HUDEP-2 (cell line): Measurements from ENCODE around the gene ITGB1.
A peak's percentile ranks its signal among the peaks of the same experiment; 100 is the strongest.
"Not testable (repeated sequence)": the region's sequence is repeated elsewhere in the genome, so short reads cannot be mapped to it uniquely, and the experiment has no call there.

Experiments
- DNase-seq, 76 experiments: peaks; one replicate each; lab custom pipeline; 2025; ENCODE audit not compliant: unreplicated experiment in 76 of 76; lab: John Stamatoyannopoulos, UW

Gene ITGB1

DNA sequence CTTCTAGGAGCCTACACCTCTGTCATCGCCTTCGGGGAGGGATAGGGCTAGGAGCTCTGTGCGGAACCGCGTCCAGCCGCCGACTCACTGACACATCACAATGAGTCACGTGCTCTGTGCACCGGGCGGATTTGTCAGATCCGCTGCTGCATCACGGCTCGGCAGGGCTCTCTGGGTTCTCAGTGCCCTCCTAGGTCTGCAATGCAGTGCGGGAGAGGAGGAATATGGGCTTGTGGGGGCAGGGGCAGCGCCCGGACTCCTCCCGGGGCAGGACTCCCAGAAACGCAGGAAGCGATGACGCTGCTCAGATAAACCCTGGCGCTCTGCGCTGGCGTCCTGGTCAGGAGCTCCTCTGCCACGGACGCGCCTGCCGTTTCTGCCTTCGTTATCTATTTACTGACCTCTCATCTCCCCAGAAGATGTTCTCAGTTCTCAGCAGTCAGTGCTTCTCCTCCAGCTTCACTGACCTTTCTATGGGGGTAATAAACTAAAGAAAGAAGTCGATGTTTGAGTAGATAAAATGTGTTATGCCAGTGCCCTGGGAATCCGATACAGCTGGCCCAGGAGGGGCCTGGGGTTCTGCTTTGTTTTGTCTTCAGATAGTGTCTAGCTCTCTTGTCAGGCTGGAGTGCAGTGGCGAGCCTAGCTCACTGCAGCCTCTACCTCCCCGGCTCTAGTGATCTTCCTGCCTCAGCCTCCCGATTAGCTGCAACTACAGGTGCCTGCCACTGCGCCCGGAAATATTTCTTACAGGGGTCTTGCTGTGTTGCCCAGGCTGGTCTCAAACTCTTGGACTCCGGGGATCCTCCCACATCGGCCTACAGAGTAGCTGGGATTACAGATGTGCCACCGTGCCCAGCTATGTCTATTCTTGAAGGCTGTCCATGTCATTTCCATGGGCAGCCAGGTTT is 22.8 kb upstream of the ITGB1 start:
- peak in 75 of 76 experiments; percentile 32 to 92 (median 84) for DNase-seq

DNA sequence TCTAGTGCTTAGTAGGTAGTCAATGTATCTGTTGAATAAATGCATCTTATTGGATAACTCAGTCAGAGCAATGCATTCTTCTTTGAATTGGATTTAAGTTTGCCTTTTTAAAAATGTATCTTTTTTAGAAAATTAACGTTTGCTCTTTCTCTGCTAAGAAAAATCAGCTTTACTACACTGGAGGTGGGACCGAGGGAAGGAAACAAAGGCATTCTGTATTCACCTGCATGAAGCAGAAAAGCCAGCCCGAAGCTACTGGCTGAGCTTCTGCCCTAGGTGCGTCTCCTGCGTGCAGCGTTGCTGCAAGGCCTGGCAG is 22.2 kb upstream of the ITGB1 start:
- no peak for DNase-seq

DNA sequence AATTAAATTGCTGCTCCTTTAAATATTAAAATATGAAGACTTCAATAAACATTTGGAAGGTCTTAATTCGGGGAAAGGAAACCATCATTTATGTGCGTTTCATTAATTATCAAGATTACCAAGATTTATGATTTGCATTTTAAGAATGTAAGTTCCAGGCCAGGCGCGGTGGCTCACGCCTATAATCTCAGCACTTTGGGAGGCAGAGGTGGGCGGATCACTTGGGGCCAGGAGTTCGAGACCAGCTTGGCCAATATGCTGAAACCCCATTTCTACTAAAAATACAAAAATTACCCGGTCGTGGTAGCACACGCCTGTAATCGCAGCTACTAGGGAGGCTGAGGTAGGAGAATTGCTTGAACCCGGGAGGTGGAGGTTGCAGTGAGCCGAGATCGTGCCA is 21.7 kb upstream of the ITGB1 start:
- DNase-seq = not testable (repeated sequence)

GRCh38 chr10:32979041-32979440 is 21.0 kb upstream of the ITGB1 start:
- DNase-seq = no peak

DNA sequence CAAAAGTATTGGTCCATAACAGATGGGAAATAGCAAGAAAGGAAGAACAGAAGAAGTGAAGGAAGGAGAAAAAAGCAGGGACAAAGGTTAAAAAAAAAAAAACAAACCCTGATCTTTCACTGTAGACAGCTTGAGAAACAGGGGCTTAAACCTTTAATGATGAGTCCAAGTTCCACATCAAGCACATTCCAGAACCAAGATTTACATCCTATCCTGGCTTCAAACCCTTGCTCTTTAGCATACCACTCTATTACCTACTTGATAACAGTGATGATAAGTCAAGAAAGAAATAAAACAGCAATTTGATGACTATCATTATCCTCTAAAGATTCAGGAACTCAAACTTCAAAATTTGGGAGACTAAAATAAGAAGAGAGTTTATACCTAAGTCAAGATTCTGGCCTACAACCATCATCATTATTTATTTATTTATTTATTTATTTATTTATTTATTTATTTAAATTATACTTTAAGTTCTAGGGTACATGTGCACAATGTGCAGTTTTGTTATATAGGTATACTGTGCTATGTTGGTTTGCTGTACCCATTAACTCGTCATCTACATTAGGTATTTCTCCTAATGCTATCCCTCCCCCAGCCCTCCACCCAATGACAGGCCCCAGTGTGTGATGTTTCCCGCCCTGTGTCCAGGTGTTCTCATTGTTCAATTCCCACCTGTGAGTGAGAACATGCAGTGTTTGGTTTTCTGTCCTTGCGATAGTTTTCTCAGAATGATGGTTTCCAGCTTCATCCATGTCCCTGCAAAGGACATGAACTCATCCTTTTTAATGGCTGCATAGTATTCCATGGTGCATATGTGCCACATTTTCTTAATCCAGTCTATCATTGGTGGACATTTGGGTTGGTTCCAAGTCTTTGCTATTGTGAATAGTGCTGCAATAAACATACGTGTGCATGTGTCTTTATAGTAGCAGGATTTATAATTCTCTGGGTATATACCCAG is 20.1 kb upstream of the ITGB1 start:
- DNase-seq = not testable (repeated sequence)

- DNase-seq = no peak
Observed at GRCh38 chr10:32976338-32976737, 18.3 kb upstream of the ITGB1 start.

DNA sequence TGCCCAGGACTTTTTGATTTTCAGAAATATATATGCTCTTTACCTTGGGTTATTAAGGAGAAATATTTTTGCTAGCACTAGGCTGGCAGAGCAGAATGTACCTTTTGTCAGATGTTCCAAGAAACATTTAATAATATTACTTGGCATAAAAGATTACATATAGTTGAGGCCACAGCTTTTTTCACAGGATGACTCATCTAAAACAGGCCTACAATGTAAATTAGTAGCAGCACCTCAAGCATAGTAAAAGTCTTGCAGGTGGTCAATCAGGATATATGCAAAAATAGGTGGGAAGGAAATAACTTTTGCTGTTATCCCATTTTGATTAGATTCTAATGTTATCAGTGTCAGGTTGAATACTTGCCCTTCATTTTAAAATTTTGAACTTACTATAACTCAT is 14.9 kb upstream of the ITGB1 start:
- no peak for DNase-seq

GRCh38 chr10:32972460-32972859 is 14.4 kb upstream of the ITGB1 start:
- DNase-seq = no peak

DNA sequence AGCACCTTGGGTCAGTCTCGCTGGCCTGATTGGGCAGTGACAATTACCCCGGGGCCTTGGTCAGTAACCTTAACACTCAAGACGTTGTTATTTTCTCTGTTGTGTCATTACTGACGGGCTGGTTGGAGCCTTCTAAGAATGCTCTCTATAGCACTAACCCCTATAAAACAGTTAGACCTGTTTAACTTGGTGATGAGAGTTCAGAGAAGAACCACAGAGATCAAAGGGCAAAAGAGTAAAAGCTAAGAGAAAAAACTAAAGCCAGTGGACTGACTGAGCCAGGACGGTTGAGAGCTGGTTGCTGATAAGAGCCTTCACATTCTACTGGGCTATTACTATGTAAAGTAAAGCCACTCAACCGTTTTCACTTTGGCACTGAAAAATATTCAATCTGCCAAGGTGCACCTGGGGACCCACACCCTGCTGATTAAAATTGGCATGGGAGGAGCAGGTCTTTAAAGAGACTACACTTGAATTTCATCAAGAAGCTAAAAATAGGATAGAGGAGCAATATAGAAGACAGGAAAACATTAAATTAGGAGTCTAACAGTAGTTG is 13.6 kb upstream of the ITGB1 start:
- DNase-seq = peak in 65 of 76 experiments; percentile 10 to 87 (median 50)

GRCh38 chr10:32970910-32971309 is 12.9 kb upstream of the ITGB1 start:
- DNase-seq = no peak

- no peak for DNase-seq
Observed at GRCh38 chr10:32964270-32964669, 6.2 kb upstream of the ITGB1 start.

DNA sequence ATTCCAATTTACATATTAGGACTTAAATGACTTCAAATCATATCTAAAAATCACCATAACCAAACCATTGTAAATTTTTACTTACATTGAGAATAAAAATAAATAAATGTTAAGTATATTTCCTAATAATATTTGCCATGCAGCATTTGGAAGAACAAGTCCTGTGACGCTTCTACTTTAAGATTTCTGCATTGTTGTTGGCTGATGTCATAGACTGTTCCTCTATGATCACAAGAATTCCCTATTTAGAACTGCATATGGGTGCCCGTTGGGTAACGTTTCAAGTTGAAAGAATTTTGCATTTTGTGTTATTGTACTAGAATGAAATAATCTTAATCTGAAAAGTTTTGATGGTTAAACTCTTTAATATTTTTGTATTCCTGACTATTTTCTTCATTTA is 5.1 kb upstream of the ITGB1 start:
- DNase-seq = no peak

DNA sequence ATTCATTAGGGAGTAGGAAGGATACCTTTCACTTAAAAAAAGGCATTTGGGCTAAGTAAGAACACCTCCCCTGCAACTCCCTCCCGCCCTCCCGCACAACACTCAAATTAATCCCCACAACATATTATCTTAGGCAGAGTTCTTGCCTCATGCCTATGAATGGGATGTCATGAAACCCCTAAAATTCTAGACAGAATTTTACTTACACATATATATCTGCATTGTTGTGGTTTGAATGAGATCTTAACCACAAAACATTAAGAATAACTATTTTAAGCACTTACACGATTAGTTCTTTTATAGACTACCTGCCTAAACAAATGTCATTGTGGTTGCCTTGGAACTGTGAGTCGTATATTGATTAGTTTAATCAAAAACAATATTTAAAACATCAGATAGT is 4.5 kb upstream of the ITGB1 start:
- DNase-seq = no peak

- DNase-seq = peak in 2 of 76 experiments; percentile 14 to 16
Observed at GRCh38 chr10:32961895-32962369, 3.9 kb upstream of the ITGB1 start.

DNA sequence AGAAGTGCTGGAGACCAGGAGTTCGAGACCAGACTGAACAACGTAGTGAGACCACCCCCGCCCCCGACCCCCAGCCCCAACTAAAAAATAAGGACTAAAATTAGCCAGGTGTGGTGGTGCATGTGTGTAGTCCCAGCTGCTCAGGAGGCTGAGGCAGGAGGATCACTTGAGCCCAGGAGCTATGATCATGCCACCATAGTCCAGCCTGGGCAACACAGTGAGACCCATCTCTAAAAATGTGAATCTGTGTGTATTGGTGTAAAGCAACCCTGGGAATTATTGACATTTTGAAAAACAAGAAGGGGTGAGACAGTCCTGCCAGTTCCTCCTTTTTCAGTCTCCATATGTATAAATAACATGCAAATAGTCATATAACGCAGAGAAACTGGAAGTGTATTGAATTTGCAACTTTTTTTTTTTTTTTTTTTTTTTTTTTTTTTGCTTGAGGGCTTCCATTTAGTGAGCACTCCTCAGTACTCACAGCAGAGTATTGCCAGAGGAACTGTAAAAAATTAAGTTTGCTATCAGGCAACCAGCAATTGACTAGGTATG is 3.4 kb upstream of the ITGB1 start:
- peak in 1 of 76 experiments; percentile 19 for DNase-seq

DNA sequence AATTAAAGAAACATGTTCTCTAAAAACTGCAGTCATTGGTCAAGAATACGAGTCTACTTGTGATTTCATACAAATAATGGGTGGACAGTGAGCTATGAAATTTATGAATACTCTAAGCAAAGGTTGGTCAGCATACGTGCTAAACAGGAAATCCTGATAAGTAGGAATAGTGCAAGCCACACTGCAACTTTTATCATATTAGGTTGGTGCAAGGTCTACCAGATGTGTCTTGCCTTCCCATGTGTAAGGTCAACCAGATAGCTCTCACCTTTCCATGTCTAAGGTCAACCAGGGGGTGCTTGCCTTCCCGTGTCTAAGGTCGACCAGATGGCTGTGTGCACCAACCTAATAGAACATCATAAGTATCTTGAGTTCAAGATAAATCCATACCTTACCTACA is 2.0 kb upstream of the ITGB1 start:
- DNase-seq = no peak

DNA sequence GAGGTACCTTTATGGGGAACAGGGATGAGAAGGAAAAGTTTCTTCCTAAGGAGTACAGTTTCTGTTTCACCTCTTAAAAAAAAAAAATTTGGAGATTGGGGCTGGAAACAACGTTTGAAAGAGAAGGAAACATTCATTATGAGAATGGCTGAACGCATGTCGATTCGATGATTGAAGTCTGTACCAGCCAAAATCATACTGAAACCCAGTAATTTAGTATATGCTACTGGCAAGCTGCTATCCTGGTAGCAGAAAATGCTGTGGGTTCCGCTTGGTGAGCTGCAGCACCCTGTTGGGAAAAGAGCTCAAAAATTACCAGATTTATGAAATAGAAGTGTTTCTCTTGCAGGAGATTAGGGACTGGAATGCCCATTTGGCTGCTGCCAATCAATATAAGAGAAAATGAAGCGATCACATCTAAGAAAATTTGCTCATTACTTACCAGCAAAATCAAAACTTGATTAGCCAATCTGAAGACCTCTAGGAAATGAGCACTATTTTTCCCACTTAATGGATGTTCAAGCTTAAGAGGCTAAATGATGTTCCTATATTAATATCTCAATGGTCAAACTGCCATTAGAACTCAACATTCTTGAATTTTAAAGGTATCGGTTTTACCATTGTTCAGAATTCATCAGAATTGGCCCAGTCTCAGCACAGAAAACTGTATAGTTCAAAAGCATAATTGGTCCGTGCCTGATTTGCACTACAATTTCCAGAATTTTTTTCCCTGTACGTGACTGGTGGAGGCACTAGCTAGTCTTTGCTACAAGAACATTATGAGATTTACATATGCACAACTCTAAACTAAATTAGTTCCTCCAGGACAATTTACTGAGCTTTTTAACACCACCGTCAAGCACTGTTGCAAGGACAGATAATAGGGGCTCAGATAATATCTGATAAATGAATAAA is 1.2 kb upstream of the ITGB1 start:
- peak in 1 of 76 experiments; percentile 42 for DNase-seq

DNA sequence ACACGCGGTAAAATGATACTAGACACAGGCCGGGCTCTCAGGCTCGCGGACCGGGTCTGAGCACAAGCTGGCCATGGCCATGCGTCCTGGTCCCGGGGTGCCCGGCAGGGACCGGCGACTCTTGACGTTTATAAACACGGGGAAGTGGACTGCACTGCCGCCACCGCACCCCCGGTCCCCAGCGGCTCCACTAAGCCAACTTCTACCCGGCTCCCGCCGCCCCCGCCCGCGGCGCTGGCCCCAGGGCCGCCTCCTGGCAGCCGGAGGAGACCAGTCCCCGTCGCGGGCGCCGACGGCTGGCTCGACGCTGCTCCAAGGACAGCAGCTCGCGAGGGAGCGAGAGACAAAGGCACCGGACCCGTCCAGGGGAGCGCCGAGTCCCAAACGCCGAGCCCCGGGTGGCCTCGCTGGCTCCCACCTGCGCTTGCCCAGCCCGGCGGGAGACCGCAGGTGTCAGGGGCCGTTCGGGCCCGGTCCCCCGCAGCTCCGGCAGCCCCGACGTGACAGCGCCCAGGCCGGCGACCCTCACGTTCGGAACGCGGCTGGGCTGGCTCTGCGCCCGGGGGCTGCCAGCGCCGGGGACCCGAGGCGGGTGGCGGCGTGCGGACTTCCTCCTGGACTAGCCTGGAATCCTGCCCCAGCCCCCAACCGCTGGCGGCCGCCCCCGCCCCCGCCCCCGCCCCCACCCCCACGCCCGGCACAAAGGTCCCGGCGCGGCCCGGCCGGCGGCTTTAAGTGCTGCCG is 517 bp downstream of the ITGB1 start:
- peak in 29 of 76 experiments; percentile 12 to 56 (median 33) for DNase-seq
